HepG2 (cell line): ENCODE results near the gene CLP1. TPM values are rescaled to one million over a fixed set of nuclear protein-coding genes. Genes with fewer than 3 reads are reported as not detected.
A peak's percentile ranks its signal among the peaks of the same experiment; 100 is the strongest.

Source experiments
- ATF1 ChIP-seq: IDR thresholded peaks from 2 replicates; pipeline ENCODE4 v1.6.1; 2016; ENCODE audit warnings: mild to moderate bottlenecking, control low read depth
- CREM ChIP-seq, 2 experiments: sonication (generic) in 1 of 2; formaldehyde crosslinking in 1 of 2; IDR thresholded peaks; 2 replicates each; pipeline versions ENCODE4 v1.4.0 to v1.6.1; 2016 to 2020; ENCODE audit warnings: antibody characterized with exemption in 1 of 2, mild to moderate bottlenecking in 1 of 2, missing genetic modification reagents in 1 of 2
- E2F5 ChIP-seq: sonication (generic); formaldehyde crosslinking; conservative IDR thresholded peaks from 2 replicates; pipeline ENCODE4 v1.4.0; 2020; ENCODE audit warnings: missing genetic modification reagents
- HNRNPLL ChIP-seq: fragments of 200-400 bp; formaldehyde crosslinking; IDR thresholded peaks from 2 replicates; pipeline ENCODE4 v1.6.1; 2017; ENCODE audit warnings: mild to moderate bottlenecking, low read depth, low read length; ENCODE audit not compliant: poor library complexity, severe bottlenecking
- NCOA5 ChIP-seq: sonication (generic); formaldehyde crosslinking; IDR thresholded peaks from 2 replicates; pipeline ENCODE4 v1.4.0; 2020; ENCODE audit warnings: missing genetic modification reagents
- NR1H2 ChIP-seq: sonication (generic); formaldehyde crosslinking; IDR thresholded peaks from 2 replicates; pipeline ENCODE4 v1.8.1; 2022; ENCODE audit warnings: low read depth, missing genetic modification reagents, borderline replicate concordance
- NR3C1 ChIP-seq: sonication (generic); formaldehyde crosslinking; IDR thresholded peaks from 2 replicates; pipeline ENCODE4 v1.4.0; 2020; ENCODE audit warnings: missing genetic modification reagents
- SAFB2 ChIP-seq: sonication (generic); formaldehyde crosslinking; IDR thresholded peaks from 2 replicates; pipeline ENCODE4 v1.5.1; 2020; ENCODE audit warnings: missing genetic modification reagents, low read depth, mild to moderate bottlenecking, borderline replicate concordance
- SP1 ChIP-seq, 2 experiments: fragments of 450-650 bp in 1 of 2; sonication (generic) in 1 of 2; formaldehyde crosslinking in 1 of 2; IDR thresholded peaks; 2 replicates each; pipeline versions ENCODE4 v1.4.0 to v1.6.1; 2016 to 2020; ENCODE audit warnings: missing genetic modification reagents in 1 of 2
- SRSF1 ChIP-seq: fragments of 200-400 bp; formaldehyde crosslinking; optimal IDR thresholded peaks from 2 replicates; pipeline ENCODE3; 2017; ENCODE audit warnings: mild to moderate bottlenecking, low read depth, low read length, moderate library complexity
- TOE1 ChIP-seq: sonication (generic); formaldehyde crosslinking; IDR thresholded peaks from 2 replicates; pipeline ENCODE4 v1.4.0; 2020; ENCODE audit warnings: mild to moderate bottlenecking, missing genetic modification reagents
- YEATS2 ChIP-seq: sonication (generic); formaldehyde crosslinking; IDR thresholded peaks from 2 replicates; pipeline ENCODE4 v1.4.0; 2020; ENCODE audit warnings: missing genetic modification reagents, borderline replicate concordance
- ZKSCAN5 ChIP-seq: sonication (generic); formaldehyde crosslinking; IDR thresholded peaks from 2 replicates; pipeline ENCODE4 v1.5.1; 2020; ENCODE audit warnings: mild to moderate bottlenecking, missing genetic modification reagents
- ZNF280B ChIP-seq: sonication (generic); formaldehyde crosslinking; IDR thresholded peaks from 2 replicates; pipeline ENCODE4 v1.5.0; 2020; ENCODE audit warnings: missing genetic modification reagents, mild to moderate bottlenecking, borderline replicate concordance
- ZNF431 ChIP-seq: sonication (generic); formaldehyde crosslinking; IDR thresholded peaks from 2 replicates; pipeline ENCODE4 v1.9.0; 2022; ENCODE audit warnings: missing genetic modification reagents, low read depth, mild to moderate bottlenecking, borderline replicate concordance
- ZNF713 ChIP-seq: sonication (generic); formaldehyde crosslinking; IDR thresholded peaks from 2 replicates; pipeline ENCODE4 v1.4.0; 2020; ENCODE audit warnings: mild to moderate bottlenecking, missing genetic modification reagents
- ZNF737 ChIP-seq: sonication (generic); formaldehyde crosslinking; IDR thresholded peaks from 2 replicates; pipeline ENCODE4 v1.5.0; 2020; ENCODE audit warnings: missing genetic modification reagents, mild to moderate bottlenecking, borderline replicate concordance
- ZNF749 ChIP-seq: sonication (generic); formaldehyde crosslinking; IDR thresholded peaks from 2 replicates; pipeline ENCODE4 v1.8.0; 2022; ENCODE audit warnings: mild to moderate bottlenecking, missing genetic modification reagents, moderate library complexity, borderline replicate concordance
- ZSCAN30 ChIP-seq: sonication (generic); formaldehyde crosslinking; IDR thresholded peaks from 2 replicates; pipeline ENCODE4 v1.5.0; 2020; ENCODE audit warnings: mild to moderate bottlenecking, missing genetic modification reagents
- polyA plus RNA-seq, 8 experiments: library from polyadenylated mRNA; depleted of rRNA in 3 of 8; stranded (reverse) in 7 of 8; unstranded in 1 of 8; fragments of >200 nt; fragmentation: Illumina TruSeq in 4 of 8; extraction: Trizol in 4 of 8; gene quantifications; 2 replicates each; pipeline versions ENCODE4 v1.2.1 to v1.2.3, GENCODE V29; 2011 to 2016; ENCODE audit warnings: low read depth in 4 of 8, missing spikeins in 1 of 8, mixed read lengths in 1 of 8; ENCODE audit not compliant: insufficient read depth in 1 of 8
- total RNA-seq, 5 experiments: library from RNA; depleted of rRNA; stranded (reverse); fragments of >200 nt; fragmentation: Illumina TruSeq; extraction: Trizol; gene quantifications; 2 replicates each; pipeline ENCODE4 v1.2.3, GENCODE V29; 2016; ENCODE audit warnings: low read depth in 1 of 5
- TF ChIP-seq, protein P1 (sequence below): sonication (generic); formaldehyde crosslinking; IDR thresholded peaks from 2 replicates; pipeline ENCODE4 v1.4.0; 2020; ENCODE audit warnings: missing genetic modification reagents
- TF ChIP-seq, protein P2 (sequence below): sonication (generic); formaldehyde crosslinking; IDR thresholded peaks from 2 replicates; pipeline ENCODE4 v1.4.0; 2020; ENCODE audit warnings: missing genetic modification reagents

Gene CLP1
- total and polyA plus RNA-seq, 2 of the 13 experiments (the other 11 are each of a cell fraction or from before 2014, with no cell fraction given), result 14.6 to 24.8 TPM

- no peak for TF ChIP-seq ZNF749 (CRISPR knock-in tag)
- TF ChIP-seq ATF1 (CRISPR knock-in tag), result peak; percentile 90
- no peak for TF ChIP-seq ZNF737
- TF ChIP-seq ZKSCAN5 (CRISPR knock-in tag), result no peak
- TF ChIP-seq ZNF713 (CRISPR knock-in tag), result 0 out of 2 replicates have a peak, but pooled peaks have one; percentile 84
- TF ChIP-seq TOE1, result 0 out of 2 replicates have a peak, but pooled peaks have one; percentile 60
- no peak for TF ChIP-seq ZNF431
- no peak for TF ChIP-seq NR3C1 (CRISPR knock-in tag)
- peak; percentile 67 for TF ChIP-seq ZNF280B (CRISPR knock-in tag)
- TF ChIP-seq SP1 (IDR thresholded peaks at IDR 0.05), result no peak
- peak; percentile 89 for TF ChIP-seq SP1 (CRISPR knock-in tag; IDR thresholded peaks at IDR 0.05)
- TF ChIP-seq, protein P1, sequence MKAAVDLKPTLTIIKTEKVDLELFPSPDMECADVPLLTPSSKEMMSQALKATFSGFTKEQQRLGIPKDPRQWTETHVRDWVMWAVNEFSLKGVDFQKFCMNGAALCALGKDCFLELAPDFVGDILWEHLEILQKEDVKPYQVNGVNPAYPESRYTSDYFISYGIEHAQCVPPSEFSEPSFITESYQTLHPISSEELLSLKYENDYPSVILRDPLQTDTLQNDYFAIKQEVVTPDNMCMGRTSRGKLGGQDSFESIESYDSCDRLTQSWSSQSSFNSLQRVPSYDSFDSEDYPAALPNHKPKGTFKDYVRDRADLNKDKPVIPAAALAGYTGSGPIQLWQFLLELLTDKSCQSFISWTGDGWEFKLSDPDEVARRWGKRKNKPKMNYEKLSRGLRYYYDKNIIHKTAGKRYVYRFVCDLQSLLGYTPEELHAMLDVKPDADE (CRISPR knock-in tag), result no peak
- TF ChIP-seq SAFB2, result peak; percentile 89; the same call in 1 of the 2 replicates
- no peak for TF ChIP-seq NR1H2 (CRISPR knock-in tag)
- peak; percentile 57 for TF ChIP-seq SRSF1
- TF ChIP-seq E2F5 (CRISPR knock-in tag), result peak; percentile 80
- TF ChIP-seq ZSCAN30 (CRISPR knock-in tag), result 0 out of 2 replicates have a peak, but pooled peaks have one; percentile 29
- TF ChIP-seq YEATS2 (CRISPR knock-in tag), result peak; percentile 96
- TF ChIP-seq, protein P2, sequence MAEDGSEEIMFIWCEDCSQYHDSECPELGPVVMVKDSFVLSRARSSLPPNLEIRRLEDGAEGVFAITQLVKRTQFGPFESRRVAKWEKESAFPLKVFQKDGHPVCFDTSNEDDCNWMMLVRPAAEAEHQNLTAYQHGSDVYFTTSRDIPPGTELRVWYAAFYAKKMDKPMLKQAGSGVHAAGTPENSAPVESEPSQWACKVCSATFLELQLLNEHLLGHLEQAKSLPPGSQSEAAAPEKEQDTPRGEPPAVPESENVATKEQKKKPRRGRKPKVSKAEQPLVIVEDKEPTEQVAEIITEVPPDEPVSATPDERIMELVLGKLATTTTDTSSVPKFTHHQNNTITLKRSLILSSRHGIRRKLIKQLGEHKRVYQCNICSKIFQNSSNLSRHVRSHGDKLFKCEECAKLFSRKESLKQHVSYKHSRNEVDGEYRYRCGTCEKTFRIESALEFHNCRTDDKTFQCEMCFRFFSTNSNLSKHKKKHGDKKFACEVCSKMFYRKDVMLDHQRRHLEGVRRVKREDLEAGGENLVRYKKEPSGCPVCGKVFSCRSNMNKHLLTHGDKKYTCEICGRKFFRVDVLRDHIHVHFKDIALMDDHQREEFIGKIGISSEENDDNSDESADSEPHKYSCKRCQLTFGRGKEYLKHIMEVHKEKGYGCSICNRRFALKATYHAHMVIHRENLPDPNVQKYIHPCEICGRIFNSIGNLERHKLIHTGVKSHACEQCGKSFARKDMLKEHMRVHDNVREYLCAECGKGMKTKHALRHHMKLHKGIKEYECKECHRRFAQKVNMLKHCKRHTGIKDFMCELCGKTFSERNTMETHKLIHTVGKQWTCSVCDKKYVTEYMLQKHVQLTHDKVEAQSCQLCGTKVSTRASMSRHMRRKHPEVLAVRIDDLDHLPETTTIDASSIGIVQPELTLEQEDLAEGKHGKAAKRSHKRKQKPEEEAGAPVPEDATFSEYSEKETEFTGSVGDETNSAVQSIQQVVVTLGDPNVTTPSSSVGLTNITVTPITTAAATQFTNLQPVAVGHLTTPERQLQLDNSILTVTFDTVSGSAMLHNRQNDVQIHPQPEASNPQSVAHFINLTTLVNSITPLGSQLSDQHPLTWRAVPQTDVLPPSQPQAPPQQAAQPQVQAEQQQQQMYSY (CRISPR knock-in tag), result no peak
- TF ChIP-seq NCOA5 (CRISPR knock-in tag), result no peak
- peak; percentile 99 for TF ChIP-seq CREM (IDR thresholded peaks at IDR 0.05)
- TF ChIP-seq CREM (CRISPR knock-in tag; IDR thresholded peaks at IDR 0.05), result 0 out of 2 replicates have a peak, but pooled peaks have one; percentile 7
- TF ChIP-seq HNRNPLL, result peak; percentile 53
Observed at GRCh38 chr11:57657194-57658022, at the start of gene CLP1 (continued).
